Spleen (tissue), 11 donors: ENCODE results near the gene AQP1. TPM values are rescaled to one million over a fixed set of nuclear protein-coding genes. Genes with fewer than 3 reads are reported as not detected.

Experiments used
- DNase-seq: peaks from one replicate; pipeline ENCODE4 v3.0.0-alpha.2; 2020
- H3K27ac ChIP-seq, 8 donors: fragments of 200-600 bp; sonication (generic) in 7 of 8; 1 replicate in 4 of 8; 2 replicates in 4 of 8; pipeline versions ENCODE4 v1.5.0 to v1.8.0; 2016 to 2021; ENCODE audit warnings: inconsistent platforms in 4 of 8, mild to moderate bottlenecking in 4 of 8, moderate library complexity in 1 of 8
- H3K27me3 ChIP-seq, 7 donors: fragments of 200-600 bp; sonication (generic) in 6 of 7; replicated peaks in 1 of 7; 1 replicate in 4 of 7; 2 replicates in 3 of 7; pipeline versions ENCODE4 v1.5.0 to v1.8.0; 2016 to 2021; ENCODE audit warnings: inconsistent platforms in 3 of 7, mild to moderate bottlenecking in 1 of 7
- H3K36me3 ChIP-seq, 6 donors: fragments of 200-600 bp; sonication (generic) in 5 of 6; 1 replicate in 4 of 6; 2 replicates in 2 of 6; pipeline versions ENCODE4 v1.5.0 to v1.8.0; 2016 to 2021; ENCODE audit warnings: inconsistent platforms in 2 of 6
- H3K4me1 ChIP-seq, 6 donors: fragments of 200-600 bp; sonication (generic) in 5 of 6; 1 replicate in 3 of 6; 2 replicates in 3 of 6; pipeline versions ENCODE4 v1.5.0 to v1.8.0; 2016 to 2021; ENCODE audit warnings: inconsistent platforms in 3 of 6
- H3K4me3 ChIP-seq, 8 donors: fragments of 200-600 bp; sonication (generic) in 7 of 8; 1 replicate in 4 of 8; 2 replicates in 4 of 8; pipeline versions ENCODE4 v1.5.0 to v1.8.0; 2016 to 2021; ENCODE audit warnings: inconsistent platforms in 4 of 8, mild to moderate bottlenecking in 4 of 8, moderate library complexity in 2 of 8
- H3K9me3 ChIP-seq, 8 donors: fragments of 200-600 bp; sonication (generic) in 7 of 8; 1 replicate in 4 of 8; 2 replicates in 4 of 8; pipeline versions ENCODE4 v1.5.0 to v1.8.0; 2016 to 2021; ENCODE audit warnings: inconsistent platforms in 4 of 8
- POLR2A ChIP-seq, 3 donors: fragments of 450-650 bp; IDR thresholded peaks; one replicate each; pipeline ENCODE4 v1.5.1; 2017; ENCODE audit warnings: antibody characterized with exemption in 3 of 3, mild to moderate bottlenecking in 1 of 3
- POLR2AphosphoS5 ChIP-seq, 3 donors: sonication (generic); formaldehyde crosslinking; IDR thresholded peaks; one replicate each; pipeline ENCODE4 v1.5.1; 2017; ENCODE audit warnings: antibody characterized with exemption in 3 of 3
- WGBS, 5 donors: extraction: QIAGEN DNeasy Blood & Tissue Kit in 3 of 5; methylation state at CpG; one replicate each; pipeline versions ENCODE4 v1.1.5 to v1.1.7; 2013 to 2018; 5-methylcytosine and 5-hydroxymethylcytosine counted together
- intact Hi-C: fragments of 100-400 bp; cut with DNase I; formaldehyde crosslinking; loops from one replicate; pipeline ENCODE4 v1.15.0; 2023; ENCODE audit warnings: low total_unique reads
- polyA plus RNA-seq, 3 donors: library from polyadenylated mRNA; stranded (reverse); fragments of 200-250 nt; gene quantifications; one replicate each; pipeline ENCODE4 v1.2.1, GENCODE V29; 2013
- total RNA-seq, 7 donors: library from RNA; depleted of rRNA in 3 of 7; stranded (reverse); fragments of >200 nt in 3 of 7; fragmentation: NEBNext Ultra II Directional in 4 of 7; extraction: Animal tissue kit (Norgen Biotek cat#: 25700) in 4 of 7; gene quantifications; one replicate each; pipeline versions ENCODE4 v1.1.0 to v1.2.1, GENCODE V29; 2016 to 2021
- TF ChIP-seq, protein P1 (sequence below), 11 experiments: fragments of 200-600 bp in 7 of 11; fragments of 450-650 bp in 4 of 11; sonication (generic) in 4 of 11; IDR thresholded peaks in 8 of 11; conservative IDR thresholded peaks in 3 of 11; 1 replicate in 7 of 11; 2 replicates in 4 of 11; pipeline versions ENCODE4 v1.4.0 to v1.8.0; 2016 to 2021; ENCODE audit warnings: antibody characterized with exemption in 11 of 11, inconsistent platforms in 4 of 11, mild to moderate bottlenecking in 1 of 11
- donor health status: healthy with polysubstance abuse.
- donor health status: DM: no; HTN: no; CAD: no; lungs with moderate emphysema.
- donor health status: DM: no; HTN: no; CAD: no.
- donor health status: Bipolar disorder and iron deficiency.
- donor health status: healthy.
- donor health status: DM: no; HTN: no; CAD: no.
- donor health status: DM: yes; HTN: yes; CAD: no.

AQP1 gene
- total and polyA plus RNA-seq, 10 donors: 4.4 to 34.3 (median 22.9) TPM

DNA sequence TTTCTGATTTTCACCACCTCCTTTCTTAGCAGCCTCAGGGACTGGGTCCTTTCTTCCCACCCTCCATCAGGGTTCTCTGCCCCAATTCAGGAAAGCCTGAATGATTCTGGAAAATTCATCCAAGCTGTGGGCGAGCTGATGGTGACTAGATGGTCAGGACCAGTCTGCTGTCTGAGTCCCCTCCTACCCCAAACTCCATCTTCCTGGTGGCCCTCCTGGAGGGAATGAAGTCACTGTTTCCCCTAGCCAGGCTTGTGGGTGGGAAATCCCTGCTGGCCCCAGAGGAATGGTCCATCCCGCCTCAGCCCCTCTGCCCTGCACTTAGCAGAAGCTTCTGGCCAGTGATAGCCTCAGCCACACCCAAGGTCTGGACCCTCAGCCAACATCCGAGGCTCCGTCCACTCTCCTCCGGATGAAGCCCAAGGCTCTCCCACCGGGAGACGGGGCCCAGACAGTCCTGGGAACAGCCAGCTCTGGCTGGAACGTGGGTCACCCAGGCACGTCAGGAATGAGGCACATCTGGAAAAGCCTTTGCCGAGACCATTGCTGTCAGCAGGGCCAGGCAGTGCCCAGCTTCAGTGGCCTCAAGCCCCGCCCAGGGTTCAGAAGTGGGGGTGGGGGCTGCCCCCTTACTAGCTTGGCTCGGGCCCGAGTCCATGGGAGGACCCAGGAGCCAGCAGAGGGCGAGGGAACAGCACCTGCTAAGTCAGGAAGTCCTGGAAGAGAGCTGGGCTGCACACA is 4.0 kb upstream of the AQP1 start:
- Histone ChIP-seq H3K4me3 (no peak overlapping the region), H3K9me3 (no peaks in the 10 kb centered on the region), H3K36me3 (no peaks in the 10 kb centered on the region), H3K27me3 (peaks cover 0 to 8% (median 0%) of the 10 kb centered on the region in 7 donors), H3K4me1 (peaks cover 0 to 7% (median 0%) of the 10 kb centered on the region in 6 donors), H3K27ac (no peak overlapping the region)
- intact Hi-C loops: no loop called here
- TF ChIP-seq, protein P1, sequence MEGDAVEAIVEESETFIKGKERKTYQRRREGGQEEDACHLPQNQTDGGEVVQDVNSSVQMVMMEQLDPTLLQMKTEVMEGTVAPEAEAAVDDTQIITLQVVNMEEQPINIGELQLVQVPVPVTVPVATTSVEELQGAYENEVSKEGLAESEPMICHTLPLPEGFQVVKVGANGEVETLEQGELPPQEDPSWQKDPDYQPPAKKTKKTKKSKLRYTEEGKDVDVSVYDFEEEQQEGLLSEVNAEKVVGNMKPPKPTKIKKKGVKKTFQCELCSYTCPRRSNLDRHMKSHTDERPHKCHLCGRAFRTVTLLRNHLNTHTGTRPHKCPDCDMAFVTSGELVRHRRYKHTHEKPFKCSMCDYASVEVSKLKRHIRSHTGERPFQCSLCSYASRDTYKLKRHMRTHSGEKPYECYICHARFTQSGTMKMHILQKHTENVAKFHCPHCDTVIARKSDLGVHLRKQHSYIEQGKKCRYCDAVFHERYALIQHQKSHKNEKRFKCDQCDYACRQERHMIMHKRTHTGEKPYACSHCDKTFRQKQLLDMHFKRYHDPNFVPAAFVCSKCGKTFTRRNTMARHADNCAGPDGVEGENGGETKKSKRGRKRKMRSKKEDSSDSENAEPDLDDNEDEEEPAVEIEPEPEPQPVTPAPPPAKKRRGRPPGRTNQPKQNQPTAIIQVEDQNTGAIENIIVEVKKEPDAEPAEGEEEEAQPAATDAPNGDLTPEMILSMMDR (IDR thresholded peaks at IDR 0.05 in 8 of 11, conservative IDR thresholded peaks at IDR 0.05 in 3 of 11): no peak
- TF ChIP-seq POLR2A (IDR thresholded peaks at IDR 0.05) (no peak), POLR2AphosphoS5 (IDR thresholded peaks at IDR 0.05) (no peak)
- WGBS, 5 donors: 54 to 84% (median 80%) methylated on average over 5 to 14 of the region's 14 CpGs
- DNase-seq: no peak

DNA sequence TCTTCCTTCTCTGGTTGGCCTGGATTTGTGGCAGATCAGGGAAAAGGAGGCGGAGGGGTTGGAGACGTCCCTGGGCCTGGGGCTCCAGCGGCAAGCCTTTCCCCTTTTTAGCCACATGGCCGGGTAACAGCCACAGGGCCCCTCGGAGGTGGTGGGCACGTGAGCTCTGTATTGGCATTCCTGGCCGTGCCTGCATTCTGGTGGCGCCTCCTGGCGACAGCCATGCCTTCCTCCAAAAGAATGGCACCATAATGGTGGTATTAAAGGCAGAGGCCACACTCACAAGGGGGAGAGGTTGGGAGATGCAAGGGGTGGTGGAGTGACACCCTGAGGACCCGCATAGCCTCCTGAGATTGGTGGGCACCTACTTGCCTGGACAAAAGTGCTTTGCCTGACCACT is 3.0 kb upstream of the AQP1 start:
- Histone ChIP-seq H3K4me3 (no peak overlapping the region), H3K9me3 (no peaks in the 10 kb centered on the region), H3K36me3 (no peaks in the 10 kb centered on the region), H3K27ac (no peak overlapping the region), H3K4me1 (peaks cover 0 to 7% (median 0%) of the 10 kb centered on the region in 6 donors), H3K27me3 (peaks cover 0 to 8% (median 0%) of the 10 kb centered on the region in 7 donors)
- TF ChIP-seq POLR2A (IDR thresholded peaks at IDR 0.05) (no peak), POLR2AphosphoS5 (IDR thresholded peaks at IDR 0.05) (no peak)
- TF ChIP-seq, protein P1 (IDR thresholded peaks at IDR 0.05 in 8 of 11, conservative IDR thresholded peaks at IDR 0.05 in 3 of 11): no peak
- DNase-seq: no peak
- 86 to 98% (median 94%) methylated on average over 6 to 10 of the region's 10 CpGs for WGBS, 5 donors
- intact Hi-C loops: no loop called here

DNA sequence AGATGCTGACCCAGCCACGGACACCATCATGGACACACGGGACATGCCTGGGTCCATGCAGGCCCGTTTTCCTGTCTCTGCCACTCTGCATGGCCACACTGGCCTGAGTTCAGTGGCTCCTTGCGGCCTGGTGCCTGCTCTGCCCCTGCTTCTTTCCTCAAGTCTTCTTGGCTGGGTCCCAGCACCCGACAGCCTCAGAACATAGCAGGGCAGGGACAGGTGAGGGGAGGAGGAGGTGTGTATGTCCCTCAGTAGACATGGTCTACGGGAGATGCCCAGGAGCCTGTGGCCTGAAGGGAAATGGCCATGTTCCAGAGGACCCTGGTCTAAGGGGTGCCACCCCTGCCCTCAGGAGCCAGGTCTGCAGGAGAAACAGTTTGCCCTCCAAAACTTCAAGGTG is 2.2 kb upstream of the AQP1 start:
- H3K4me3 ChIP-seq: no peak overlapping the region
- peaks cover 0 to 7% (median 0%) of the 10 kb centered on the region in 6 donors for H3K4me1 ChIP-seq
- no peak overlapping the region for H3K27ac ChIP-seq
- no peak for TF ChIP-seq POLR2AphosphoS5 (IDR thresholded peaks at IDR 0.05)
- TF ChIP-seq, protein P1 (IDR thresholded peaks at IDR 0.05 in 8 of 11, conservative IDR thresholded peaks at IDR 0.05 in 3 of 11): no peak
- no peak for TF ChIP-seq POLR2A (IDR thresholded peaks at IDR 0.05)
- H3K9me3 ChIP-seq: no peaks in the 10 kb centered on the region
- peaks cover 0 to 8% (median 0%) of the 10 kb centered on the region in 7 donors for H3K27me3 ChIP-seq
- intact Hi-C loops: no loop called here
- H3K36me3 ChIP-seq: no peaks in the 10 kb centered on the region
- no peak for DNase-seq
- 80 to 93% (median 90%) methylated on average over 6 of the region's 6 CpGs for WGBS, 5 donors

DNA sequence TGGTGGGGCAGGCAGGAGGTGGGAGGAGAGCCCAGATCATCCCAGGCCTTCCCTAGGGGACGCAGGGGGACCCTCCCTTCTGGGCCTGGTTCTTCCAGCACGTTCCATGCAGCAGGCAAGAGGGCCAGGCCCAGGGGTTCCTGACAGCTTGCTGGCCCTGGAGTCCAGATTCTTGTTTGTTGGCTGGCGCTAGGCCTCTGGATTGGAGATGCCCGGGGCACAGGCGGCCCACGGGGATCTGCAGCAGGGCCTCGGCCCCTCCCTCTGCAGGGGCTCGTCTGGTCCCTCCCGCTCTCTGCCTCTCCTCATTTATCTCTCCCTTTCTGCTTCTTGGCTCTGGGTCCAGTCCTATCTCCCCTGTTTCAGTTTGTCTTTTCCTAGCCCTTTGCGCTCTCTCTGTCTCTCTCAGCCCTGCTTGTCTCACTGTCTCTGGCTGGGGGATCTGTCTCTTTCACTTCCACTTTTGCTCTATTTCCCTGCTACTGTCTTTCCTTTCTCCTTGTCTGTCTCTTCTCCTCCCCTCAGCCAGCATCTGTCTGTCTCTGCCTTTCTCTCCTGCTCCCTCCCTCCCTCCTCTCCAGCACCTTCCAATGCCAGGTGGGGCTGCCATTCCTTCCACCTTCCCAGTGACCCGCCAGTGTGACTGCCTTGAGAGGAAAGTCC is 1.1 kb upstream of the AQP1 start:
- TF ChIP-seq POLR2A (IDR thresholded peaks at IDR 0.05) (no peak), POLR2AphosphoS5 (IDR thresholded peaks at IDR 0.05) (no peak)
- TF ChIP-seq, protein P1 (IDR thresholded peaks at IDR 0.05 in 8 of 11, conservative IDR thresholded peaks at IDR 0.05 in 3 of 11): no peak
- H3K27me3 ChIP-seq: peaks cover 0 to 8% (median 0%) of the 10 kb centered on the region in 7 donors
- 81 to 91% (median 86%) methylated on average over 11 of the region's 11 CpGs for WGBS, 5 donors
- no peaks in the 10 kb centered on the region for H3K36me3 ChIP-seq
- DNase-seq: no peak
- no peaks in the 10 kb centered on the region for H3K9me3 ChIP-seq
- H3K4me1 ChIP-seq: peaks cover 0 to 7% (median 0%) of the 10 kb centered on the region in 6 donors
- no peak overlapping the region for H3K4me3 ChIP-seq
- intact Hi-C loops: no loop called here
- H3K27ac ChIP-seq: no peak overlapping the region
